ENCODE measurements around the gene TSSK2.
A peak's percentile ranks its signal among the peaks of the same experiment; 100 is the strongest.

TSSK2 gene

DNA sequence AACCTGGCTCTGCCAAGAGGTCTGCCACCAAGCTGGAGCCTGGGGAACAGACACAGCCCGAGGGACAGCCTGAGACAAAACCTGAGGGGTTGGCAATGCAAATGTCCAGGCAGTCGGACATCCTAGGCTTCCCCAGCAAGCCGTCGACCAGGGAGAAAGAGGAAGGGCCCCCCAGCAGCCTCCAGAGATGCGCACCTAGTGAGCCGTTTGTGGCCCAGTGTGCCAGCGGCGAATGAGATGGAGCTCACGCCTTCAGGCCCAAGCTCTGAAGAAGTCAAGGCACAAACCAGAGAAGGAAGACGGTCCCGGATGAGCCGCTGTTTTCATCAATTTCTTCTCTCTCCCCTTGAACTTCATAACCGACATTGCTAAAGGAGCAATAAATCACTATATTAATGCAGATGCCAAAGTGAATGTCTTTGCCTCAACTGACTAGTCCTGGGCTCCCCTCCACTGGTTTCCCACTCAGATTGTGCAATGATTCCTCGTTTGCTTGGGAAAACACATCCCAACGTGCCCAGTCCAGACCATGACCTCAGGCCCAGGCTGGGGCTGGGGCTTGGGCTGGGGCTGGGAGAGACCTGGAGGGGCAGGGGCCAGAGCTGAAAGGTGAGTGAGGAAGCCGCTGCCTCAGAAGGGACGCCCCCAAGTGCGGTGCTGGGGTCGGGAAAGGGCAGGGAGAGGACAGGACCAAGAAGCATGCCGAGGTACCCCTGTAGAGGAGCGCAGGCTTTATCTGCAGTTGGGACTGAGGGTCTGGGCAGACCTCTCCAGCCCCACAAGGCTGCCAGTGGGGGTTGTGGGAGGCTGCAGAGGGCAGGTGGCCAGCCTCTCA is 5.4 kb upstream of the TSSK2 start:
- no peak for DNase-seq

DNA sequence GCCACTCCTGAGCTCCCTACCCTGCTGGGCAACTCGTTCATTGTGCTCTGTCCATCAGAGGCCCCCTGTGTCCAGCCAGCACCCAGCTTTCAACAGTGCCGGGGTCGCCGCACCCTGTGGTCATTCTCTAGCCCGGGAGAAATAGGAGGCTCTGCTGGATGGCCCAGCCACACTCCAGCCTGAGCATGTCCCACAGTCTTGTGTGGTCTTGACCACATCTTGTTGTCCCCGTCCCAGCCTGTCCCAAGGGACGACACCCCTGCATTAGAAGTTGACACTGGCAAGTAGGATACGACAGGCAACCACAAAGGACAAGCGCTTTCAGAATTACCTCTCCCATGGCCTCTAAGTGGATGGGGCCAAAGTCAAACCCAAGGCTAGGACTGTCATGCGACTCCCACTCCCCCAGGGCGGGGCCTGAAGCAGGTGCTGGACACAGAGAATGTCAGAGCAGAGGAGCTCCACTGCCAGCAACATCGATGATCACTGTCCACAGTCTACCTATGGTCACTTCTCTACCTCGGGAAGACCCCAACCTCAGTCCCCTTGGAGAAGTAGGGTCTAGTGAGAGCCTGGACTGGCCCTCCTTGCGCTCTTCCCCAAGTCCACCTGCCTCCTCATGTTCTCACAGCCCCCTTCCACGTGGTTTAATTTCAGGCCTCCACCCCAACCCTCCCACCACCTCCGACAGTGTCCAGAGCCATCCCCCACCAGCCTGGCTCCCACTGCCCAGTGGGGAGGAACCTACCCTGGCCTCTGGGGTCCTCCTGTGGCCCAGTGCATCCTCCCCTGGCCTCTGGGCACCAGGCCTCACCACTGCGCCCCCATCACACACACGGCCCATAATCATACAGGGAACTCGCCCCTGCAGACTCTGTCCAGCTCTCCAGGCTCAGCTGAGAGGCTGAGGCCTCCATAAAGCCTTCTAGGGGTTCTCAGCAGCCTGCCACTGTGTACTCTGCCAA is 4.5 kb upstream of the TSSK2 start:
- DNase-seq: no peak

DNA sequence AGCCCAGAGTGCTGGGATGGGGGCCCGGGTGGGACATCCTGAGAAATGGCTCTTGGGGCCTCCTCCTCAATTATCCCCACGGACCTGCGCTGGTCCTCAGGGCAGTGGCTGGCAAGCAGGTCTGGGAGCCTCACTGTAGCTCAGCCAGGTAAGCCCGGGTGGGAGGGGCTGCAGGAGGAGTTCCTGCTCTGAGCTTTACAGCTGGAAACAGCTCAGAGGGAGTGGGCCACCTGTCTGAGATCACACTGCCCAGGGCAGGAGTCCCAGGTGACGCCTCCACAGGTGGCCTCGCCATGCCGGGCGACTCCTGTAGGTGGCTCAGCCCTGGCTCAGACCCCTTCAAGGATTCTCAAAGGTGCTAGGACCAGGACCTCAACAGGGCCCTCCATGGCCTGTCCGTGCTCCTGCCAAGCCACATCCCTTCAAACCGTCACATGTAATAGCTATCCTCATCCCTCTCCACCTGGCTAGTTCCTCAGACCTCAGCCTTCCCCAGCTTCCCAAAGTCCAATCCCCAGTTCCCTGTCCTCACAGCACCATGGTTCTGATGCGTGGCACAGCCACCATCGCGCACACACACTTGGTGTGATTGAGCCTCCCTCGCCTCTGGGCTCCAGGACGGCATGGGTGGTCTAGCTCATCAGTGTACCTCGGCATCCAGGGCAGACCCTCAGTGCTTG is 3.6 kb upstream of the TSSK2 start:
- peak; percentile 71 for DNase-seq

DNA sequence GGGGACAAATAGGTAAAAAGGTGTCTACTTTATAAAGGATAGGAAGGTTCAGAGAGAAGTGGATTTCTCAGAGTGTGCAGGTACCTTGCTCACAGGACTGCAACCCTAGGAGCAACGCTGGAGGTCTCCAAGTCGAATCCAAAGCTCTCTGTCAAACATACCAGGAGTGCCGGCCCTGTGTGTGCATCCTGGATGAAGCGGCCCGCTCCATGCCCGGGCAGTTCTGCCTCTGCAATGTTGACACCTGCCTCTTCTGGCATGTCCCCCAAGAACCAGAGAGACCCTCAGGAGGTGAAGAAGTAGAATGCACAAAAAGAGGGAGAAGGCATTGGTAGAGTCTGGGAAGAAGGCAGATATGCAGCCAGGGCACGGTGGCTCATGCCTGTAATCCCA is 3.1 kb upstream of the TSSK2 start:
- DNase-seq: no peak

DNA sequence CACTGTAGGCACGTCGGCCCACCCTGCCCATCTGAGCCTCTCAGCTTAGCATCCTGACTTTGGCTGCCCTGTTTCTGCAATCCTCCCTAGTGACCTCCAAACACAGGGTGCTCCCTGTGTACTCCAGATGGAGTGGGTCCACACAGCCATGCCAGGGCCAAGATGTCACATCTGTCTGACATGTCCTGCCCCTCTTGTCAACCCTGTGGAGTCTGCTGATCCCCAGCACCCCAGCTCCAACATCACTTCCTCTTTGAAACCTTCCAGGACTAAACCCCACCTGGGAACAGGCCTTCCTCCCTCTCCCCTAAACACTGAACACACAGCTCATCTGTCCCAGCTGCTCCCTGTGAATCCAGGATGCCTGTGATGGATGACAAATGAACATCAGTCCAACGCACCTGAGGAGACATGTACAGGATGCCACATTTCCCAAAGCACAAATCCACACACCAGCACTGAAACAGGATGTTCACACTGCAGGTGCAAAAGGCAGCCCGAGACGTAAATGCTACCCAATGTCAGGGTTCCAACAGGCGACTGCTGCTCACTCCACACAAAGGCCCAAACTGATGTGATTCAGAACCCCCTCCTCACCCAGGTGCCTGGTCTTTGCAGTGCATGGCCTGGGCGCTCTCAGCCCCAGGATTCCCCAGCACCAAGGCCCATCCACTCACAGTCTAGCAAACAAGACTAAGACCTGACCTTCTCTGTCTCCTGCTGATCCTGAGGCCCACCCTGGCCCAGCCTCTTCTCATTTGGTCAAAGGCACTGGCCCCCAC is 2.0 kb upstream of the TSSK2 start:
- no peak for DNase-seq

DNA sequence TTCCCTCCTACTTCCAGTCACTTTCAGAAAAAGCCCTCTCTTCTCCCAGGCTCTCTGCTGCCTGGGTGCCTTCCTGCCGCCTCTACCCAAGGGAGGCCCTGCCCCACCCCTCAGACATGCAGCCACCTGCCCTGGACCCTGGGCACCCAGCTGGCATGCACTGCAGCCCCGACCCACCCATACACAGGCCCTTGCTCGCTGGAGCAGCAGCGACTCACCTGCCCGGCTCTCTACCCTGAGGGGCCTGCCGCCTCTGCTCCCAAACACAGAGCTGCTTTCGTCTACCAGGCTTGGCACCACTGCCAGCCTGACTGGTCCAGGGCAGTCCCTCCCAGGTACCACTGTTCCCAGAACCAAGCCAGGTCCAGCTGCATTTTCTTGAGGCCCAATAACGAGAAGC is 1.2 kb upstream of the TSSK2 start:
- DNase-seq: no peak

DNA sequence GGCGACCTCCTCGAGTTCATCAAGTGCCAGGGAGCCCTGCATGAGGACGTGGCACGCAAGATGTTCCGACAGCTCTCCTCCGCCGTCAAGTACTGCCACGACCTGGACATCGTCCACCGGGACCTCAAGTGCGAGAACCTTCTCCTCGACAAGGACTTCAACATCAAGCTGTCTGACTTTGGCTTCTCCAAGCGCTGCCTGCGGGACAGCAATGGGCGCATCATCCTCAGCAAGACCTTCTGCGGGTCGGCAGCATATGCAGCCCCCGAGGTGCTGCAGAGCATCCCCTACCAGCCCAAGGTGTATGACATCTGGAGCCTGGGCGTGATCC is 542 bp downstream of the TSSK2 start:
- no peak for DNase-seq

DNA sequence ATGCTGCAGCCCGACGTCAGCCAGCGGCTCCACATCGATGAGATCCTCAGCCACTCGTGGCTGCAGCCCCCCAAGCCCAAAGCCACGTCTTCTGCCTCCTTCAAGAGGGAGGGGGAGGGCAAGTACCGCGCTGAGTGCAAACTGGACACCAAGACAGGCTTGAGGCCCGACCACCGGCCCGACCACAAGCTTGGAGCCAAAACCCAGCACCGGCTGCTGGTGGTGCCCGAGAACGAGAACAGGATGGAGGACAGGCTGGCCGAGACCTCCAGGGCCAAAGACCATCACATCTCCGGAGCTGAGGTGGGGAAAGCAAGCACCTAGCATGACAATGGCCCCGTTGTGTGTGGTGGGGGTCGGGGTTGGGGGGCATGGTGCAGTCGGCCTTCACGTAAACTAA is 1.0 kb downstream of the TSSK2 start:
- no peak for DNase-seq

DNA sequence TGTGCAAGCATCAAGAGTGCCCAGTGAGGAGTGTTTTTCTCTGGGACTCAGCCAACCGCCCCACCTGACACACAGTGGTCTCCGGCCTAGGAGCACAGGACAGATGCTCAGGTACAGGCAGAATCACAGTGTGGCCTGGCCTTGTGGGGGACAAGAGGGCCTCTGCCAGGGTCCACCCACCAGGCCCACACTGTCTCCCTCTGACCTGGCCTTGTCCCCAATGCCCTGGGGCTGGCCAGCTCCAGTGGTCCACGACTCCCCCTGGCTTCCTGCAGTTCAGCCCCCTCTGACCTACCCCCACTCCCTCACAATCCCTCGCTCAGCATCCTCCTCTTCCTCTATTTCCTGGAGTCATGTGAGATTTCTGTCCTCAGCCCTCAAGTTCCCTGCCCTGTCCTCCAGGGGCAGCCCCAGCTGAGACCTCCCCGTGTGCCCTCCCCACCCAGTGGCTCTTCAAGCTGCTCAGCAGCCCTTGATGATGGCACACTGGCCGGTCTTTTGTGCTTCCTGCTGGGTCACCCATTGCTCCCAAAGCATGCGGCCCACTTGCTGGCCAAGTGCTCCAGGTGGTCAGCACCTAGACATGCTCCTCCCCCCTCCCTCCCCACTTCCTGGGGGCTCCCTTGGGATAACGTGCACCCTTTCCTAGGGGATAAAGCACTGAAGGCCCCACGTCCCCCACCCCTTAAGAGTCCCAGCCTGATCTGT is 1.7 kb downstream of the TSSK2 start:
- no peak for DNase-seq

DNA sequence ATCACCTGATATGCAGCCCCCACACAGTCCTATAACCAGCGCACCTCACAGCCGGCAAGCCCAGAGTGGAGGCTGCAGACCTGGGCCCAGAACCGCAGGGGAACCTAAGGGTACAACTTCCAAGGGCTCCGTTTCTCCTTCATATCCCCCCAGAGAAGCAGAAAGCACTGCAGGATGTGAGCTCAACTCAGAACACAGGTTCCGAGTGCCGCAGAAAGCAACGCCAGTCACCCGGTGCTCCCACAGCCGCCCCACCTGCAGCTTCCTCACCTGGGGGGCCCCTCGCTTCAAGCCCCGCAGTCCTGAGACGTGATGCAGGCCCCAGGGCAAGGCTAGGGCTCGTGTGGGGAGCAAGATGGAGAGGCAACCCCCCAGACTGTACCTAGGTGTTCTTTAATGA is 2.5 kb downstream of the TSSK2 start:
- DNase-seq: no peak

DNA sequence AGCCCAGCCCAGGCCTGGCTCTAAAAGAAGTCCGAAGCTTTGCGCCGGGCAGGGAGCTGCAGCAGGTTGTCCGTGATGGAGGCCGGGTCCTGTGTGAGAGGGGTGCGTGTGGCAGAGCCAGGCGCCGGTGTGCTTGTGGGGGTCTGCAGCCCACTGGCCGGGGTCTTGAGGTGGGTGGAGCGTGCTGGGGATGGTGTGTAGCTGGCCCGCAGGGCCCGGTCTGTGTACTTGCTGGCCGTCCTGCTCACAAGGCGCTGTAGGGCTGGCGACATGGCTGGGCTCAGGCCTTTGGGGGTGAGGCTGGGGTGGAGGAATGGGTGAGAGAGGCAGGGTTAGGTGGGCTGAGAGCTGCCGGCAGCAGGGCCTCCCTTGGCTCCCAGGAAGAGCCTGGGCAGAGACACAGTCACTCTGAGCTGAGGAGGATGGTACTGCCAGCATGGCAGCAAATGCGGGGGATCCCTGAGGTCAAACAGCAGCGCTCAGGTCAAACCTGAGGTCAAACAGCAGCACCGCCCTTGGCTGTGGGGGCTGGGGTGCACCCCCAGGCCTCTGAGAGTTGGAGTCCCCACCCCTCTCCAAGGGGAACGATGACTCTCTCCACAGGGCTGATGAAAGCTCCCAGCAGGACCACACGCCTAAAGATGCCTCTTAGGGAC is 3.2 kb downstream of the TSSK2 start:
- DNase-seq: no peak

DNA sequence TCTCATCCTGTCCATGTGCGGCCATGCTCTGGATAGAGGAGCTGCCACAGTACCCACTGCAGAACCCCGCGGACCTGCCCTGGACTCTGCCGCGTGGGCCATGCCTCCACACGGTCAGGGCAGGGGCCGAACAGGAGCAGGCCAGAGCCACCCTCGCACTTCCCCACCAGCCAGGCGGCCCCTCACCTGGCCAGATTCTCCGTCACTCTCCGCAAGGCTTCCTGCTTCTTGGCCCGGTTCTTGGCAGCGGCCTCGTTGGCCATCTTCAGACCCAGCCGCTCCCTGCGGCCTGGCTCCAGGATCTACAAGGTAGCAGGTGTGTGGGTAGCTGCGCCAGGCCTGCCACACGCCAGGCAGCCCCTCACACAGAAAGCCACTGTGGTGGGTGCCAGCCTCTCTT is 3.8 kb downstream of the TSSK2 start:
- no peak for DNase-seq

DNA sequence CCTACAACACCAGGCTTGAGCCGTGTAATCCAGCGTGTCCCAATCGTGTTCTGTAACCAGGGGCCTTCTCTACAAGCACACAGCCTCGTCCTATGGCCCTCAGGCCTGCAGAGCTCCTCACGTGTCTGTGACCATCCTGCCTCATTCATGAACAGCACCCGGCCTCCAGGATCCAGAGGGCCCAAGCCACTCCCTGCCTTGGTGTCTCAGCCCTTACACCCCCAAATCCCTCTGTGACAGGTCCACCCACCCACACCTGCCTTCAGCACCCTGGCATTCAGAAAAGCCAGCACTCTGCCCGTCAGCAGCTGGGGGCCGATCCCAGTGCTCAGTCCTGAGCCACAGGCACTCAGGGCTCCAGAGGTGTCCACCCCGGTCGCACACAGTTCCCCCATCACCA is 5.8 kb downstream of the TSSK2 start:
- no peak for DNase-seq

DNA sequence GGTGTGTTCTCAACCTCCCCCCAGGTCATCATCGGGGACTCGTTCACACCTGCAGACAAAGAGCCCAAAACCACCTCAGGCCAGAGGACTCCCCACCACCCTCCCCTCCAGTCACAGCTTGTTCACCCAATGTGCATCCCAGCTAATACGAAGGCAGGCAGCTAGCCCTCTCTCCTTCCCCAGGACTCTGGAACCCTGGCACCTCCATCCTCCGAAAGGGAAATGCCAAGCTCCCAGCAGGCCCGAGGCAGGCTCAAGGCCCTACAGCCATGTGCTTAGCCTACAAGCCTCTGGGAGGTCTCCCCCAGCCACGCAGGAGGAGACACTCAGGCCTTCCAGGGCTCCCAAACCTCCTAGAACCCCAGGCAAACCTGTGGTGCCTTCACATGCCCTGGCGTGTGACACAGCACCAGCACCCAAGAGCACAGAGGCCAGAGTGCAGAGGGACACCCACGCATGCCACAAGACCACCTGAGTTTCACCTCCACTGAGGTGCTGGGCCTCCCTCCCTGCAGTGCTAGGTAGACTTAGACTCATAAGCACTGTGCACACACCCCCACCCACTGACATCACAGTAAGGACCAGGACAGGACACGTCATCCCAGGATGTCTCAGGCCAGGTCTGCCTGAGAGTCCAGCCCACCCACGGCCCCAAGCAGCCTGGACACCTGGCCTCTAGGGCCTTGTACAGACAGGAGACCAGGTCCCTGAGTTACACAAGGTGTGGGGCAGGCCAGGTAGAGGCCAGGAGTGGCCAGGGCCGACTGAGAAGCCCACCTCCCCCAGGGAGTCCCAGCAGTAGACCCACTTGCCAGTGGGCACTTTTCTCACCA is 6.5 kb downstream of the TSSK2 start:
- DNase-seq: no peak

DNA sequence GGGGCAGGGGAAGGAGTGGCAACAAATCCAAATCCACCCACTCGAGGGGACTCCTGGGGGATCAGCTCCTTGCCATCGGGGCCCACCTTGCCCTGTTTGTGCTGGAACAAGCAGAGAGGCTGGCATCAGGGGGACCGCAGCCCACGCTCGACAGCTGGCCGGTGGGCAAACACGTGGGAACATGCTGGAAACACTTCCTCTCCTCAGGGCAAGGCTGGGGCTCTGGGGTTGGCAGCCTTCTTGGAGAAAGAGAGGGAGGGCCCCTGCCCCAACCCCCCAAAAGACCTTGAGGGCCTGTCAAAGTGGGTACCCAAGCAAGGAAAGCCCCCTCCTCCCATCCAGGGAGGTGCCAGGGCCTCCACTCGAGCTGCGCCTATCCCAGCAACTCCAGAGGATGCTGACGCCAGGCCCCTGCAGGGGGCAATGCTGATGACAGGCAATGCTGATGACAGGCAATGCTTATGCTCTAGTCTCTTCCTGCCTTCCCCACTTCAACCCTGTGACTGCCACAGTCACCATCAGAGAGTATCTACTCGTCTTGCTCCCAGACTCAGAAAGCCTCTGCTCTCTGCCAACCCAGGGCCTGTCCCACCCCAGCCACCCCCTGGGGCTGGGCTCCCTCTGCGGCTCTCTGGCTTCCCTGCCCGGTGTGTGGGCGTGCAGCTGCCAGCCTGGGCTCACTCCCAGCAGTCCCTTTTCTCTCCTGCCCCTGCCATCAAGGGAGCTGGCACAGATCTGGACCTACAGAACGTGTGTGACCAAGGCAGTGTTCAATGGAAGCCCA is 7.3 kb downstream of the TSSK2 start:
- no peak for DNase-seq

DNA sequence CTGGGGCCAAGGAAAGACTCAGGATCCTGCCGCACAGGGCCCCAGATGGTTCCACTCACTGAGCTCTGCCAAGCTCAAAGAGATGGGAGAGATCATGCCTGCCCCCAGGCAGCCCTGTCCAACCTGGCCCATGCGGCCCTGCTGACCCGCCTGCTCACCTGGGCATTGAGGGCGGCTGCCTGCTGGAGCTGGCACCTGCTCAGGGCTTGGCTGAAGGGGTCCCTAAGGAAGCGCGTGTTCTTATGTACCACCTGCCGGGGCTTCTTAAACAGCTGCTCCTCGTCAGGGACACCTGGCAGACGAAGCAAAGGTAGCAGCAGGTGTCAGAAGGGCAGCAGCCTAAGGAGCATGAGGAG is 7.9 kb downstream of the TSSK2 start:
- no peak for DNase-seq

DNA sequence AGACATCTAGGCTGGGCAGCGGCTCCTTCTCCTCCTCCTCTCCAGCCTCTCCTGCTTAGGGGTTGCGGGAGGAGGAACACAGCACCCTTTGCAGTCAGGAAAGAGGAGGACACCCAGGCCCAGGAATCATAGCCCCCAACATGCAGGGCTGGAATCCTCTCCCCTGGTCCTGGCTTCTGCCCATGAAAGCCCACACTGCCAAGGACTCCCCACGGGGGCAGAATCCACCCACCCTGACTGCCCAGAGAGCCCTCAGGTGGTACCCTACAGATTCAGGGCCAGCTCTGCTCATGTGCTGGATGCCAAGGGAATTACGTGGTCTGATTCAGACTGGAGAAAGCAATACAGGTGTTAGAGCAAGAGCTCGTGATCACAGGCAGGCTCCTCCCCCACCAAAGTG is 8.9 kb downstream of the TSSK2 start:
- no peak for DNase-seq

DNA sequence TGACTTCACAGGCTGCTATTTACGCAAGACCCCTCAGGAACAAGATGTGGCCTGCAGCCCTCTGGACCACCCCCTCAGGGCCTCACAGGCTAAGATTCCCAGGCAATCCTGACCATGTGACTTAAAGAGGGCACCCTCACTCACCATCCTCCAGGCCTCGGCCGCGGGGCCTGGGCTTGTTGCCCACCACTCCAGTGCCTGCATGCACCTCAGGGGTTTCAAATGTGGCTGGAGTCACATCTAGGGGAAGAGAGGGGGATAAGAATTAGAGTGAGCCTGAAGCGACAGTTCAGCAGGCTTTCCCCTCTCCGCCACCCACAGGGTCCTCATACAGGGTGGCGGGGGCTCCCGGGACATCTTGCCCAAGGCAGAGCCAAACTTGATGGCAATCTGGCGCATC is 11.3 kb downstream of the TSSK2 start:
- DNase-seq: no peak

DNA sequence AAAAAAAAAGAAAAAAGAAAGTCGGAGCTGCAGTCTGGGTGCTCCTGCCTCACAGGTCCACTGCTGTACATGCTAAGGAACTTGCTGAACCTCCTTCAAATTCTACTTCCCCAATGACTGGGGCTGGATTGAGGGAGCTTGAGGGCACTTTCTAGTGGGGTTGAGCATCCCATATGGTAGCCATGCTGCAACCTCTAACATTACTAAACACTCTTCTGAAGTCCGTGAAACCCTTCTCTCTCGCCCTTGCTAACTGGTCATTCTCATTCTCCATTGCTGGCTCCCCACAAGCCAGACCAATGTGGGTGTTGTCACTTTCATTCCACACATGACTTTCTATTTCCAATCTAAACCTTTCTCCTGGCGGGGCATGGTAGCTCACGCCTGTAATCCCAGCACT is 12.1 kb downstream of the TSSK2 start:
- DNase-seq: no peak

DNA sequence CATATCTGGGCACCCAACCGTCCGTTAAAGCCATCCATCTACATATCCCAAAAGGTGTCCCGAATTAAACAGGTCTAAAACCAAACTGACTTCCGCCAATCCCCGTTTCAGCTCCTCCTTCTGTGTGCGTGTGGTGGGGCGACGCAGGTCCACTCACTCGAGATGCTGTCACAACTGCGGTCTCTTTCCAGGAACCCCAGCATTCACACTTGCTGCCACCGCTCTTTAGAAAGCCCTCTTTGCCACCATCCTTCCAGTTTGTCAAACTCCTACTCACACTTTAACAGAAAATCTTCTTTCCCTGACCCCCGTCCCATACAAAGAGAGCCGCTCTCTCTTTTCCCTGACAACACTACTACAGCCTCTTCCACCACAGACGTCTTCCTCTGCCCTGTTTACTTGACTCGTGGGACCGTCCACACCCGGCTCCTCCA is 12.9 kb downstream of the TSSK2 start:
- DNase-seq: no peak
